ENCODE data around the gene DNM1. TPM values are rescaled to one million over a fixed set of nuclear protein-coding genes. Genes with fewer than 3 reads are reported as not detected.
A peak's percentile ranks its signal among the peaks of the same experiment; 100 is the strongest.

Gene DNM1
- total and polyA plus RNA-seq, 2 experiments from 2014 or later: 36.0 to 42.0 TPM

DNA sequence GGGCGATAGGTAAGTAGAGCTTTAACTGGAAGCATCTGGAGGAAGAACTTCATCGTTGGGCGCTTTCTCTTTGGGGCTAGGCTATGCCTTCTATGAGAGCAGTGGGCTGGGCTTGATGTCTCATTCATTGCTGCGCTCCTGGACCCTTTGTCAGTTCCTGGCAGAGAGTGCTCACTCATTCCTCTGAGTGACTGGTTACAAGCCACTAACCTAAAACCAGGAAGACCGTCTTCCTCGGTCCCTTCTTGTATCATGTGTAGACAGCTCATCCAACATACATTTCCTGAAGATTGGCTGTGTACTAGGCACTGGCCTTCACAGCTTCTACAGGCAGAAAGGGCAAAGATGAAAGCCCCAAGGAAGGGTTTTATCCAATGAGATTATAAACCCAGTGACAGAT, 79.3 kb downstream of the DNM1 start (continued):
- TF ChIP-seq, protein P1, sequence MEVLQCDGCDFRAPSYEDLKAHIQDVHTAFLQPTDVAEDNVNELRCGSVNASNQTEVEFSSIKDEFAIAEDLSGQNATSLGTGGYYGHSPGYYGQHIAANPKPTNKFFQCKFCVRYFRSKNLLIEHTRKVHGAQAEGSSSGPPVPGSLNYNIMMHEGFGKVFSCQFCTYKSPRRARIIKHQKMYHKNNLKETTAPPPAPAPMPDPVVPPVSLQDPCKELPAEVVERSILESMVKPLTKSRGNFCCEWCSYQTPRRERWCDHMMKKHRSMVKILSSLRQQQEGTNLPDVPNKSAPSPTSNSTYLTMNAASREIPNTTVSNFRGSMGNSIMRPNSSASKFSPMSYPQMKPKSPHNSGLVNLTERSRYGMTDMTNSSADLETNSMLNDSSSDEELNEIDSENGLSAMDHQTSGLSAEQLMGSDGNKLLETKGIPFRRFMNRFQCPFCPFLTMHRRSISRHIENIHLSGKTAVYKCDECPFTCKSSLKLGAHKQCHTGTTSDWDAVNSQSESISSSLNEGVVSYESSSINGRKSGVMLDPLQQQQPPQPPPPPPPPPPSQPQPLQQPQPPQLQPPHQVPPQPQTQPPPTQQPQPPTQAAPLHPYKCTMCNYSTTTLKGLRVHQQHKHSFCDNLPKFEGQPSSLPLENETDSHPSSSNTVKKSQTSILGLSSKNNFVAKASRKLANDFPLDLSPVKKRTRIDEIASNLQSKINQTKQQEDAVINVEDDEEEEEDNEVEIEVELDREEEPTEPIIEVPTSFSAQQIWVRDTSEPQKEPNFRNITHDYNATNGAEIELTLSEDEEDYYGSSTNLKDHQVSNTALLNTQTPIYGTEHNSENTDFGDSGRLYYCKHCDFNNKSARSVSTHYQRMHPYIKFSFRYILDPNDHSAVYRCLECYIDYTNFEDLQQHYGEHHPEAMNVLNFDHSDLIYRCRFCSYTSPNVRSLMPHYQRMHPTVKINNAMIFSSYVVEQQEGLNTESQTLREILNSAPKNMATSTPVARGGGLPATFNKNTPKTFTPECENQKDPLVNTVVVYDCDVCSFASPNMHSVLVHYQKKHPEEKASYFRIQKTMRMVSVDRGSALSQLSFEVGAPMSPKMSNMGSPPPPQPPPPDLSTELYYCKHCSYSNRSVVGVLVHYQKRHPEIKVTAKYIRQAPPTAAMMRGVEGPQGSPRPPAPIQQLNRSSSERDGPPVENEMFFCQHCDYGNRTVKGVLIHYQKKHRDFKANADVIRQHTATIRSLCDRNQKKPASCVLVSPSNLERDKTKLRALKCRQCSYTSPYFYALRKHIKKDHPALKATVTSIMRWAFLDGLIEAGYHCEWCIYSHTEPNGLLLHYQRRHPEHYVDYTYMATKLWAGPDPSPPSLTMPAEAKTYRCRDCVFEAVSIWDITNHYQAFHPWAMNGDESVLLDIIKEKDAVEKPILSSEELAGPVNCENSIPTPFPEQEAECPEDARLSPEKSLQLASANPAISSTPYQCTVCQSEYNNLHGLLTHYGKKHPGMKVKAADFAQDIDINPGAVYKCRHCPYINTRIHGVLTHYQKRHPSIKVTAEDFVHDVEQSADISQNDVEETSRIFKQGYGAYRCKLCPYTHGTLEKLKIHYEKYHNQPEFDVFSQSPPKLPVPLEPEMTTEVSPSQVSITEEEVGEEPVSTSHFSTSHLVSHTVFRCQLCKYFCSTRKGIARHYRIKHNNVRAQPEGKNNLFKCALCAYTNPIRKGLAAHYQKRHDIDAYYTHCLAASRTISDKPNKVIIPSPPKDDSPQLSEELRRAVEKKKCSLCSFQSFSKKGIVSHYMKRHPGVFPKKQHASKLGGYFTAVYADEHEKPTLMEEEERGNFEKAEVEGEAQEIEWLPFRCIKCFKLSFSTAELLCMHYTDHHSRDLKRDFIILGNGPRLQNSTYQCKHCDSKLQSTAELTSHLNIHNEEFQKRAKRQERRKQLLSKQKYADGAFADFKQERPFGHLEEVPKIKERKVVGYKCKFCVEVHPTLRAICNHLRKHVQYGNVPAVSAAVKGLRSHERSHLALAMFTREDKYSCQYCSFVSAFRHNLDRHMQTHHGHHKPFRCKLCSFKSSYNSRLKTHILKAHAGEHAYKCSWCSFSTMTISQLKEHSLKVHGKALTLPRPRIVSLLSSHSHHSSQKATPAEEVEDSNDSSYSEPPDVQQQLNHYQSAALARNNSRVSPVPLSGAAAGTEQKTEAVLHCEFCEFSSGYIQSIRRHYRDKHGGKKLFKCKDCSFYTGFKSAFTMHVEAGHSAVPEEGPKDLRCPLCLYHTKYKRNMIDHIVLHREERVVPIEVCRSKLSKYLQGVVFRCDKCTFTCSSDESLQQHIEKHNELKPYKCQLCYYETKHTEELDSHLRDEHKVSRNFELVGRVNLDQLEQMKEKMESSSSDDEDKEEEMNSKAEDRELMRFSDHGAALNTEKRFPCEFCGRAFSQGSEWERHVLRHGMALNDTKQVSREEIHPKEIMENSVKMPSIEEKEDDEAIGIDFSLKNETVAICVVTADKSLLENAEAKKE (CRISPR knock-in tag; IDR thresholded peaks at IDR 0.05): no peak
- TF ChIP-seq POLR2AphosphoS5 (IDR thresholded peaks at IDR 0.05; ENCODE audit: low read depth) (no peak), ZNF331 (CRISPR knock-in tag; IDR thresholded peaks at IDR 0.05; ENCODE audit: low read depth) (no peak), EZH2 (IDR thresholded peaks at IDR 0.05; ENCODE audit: low read depth, unreplicated experiment) (no peak), ZNF114 (CRISPR knock-in tag; IDR thresholded peaks at IDR 0.05) (no peak), CREB1 (CRISPR knock-in tag; IDR thresholded peaks at IDR 0.05; ENCODE audit: low read depth) (no peak)

DNA sequence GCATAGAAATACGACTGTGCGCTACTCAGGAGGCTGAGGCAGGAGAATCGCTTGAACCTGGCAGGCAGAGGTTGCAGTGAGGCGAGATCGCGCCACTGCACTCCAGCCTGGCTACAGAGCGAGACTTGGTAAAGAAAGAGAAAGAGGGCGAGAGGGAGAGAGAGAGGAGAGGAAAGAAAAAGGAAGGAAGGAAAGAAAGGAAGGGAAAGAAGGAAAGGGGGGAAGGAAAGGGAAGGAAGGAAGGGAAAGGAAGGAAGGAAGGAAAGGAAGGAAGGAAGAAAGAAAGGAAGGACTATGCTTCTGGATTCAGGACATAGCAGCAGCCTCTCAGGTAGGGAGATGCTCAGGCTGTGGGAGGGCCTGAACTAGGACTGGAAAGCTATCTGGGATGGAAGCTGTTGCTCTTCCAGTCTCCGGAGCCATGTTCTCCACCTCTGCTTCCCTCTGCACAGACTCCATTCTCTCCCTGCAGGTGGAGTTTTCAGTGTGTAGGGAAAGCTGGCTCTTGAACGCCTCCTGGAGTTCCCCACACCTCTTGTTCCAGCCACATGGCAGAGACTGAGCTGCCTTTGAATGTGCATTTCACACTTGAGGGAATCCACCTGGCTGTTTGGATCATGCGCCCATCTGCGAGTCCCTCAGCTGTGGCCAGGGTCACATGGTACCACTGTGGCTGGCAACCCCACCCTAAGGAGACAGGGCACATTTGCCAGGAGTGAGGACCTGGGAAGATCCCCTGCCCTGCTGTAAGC, 82.0 kb downstream of the DNM1 start:
- Mint-ChIP-seq H3K36me3 (ENCODE audit: low read depth) (peaks cover 17% of the 10 kb centered on the region), H3K9me3 (no peaks in the 10 kb centered on the region; the same call in 2 of the 3 replicates), H3K27ac (no peak overlapping the region), H3K4me3 (no peak overlapping the region), H3K4me1 (no peaks in the 10 kb centered on the region), H3K27me3 (ENCODE audit: insufficient read depth, low read depth, poor library complexity) (peaks cover 1% of the 10 kb centered on the region)
- H3K4me3 ChIP-seq: no peak overlapping the region
- H3K4me2 ChIP-seq: no peak overlapping the region
- no peak overlapping the region for H2AFZ ChIP-seq
- no peaks in the 10 kb centered on the region for H3K4me1 ChIP-seq (ENCODE audit: insufficient read depth)
- H3F3A ChIP-seq (replicated peaks; ENCODE audit: low read depth): no peaks in the 10 kb centered on the region
- ATAC-seq (no peak), DNase-seq (ENCODE audit: low spot score) (no peak)
- no peaks in the 10 kb centered on the region for H3K9me2 ChIP-seq (ENCODE audit: insufficient read depth)
- no peak overlapping the region for H3K27ac ChIP-seq (ENCODE audit: low read depth)
- H3K79me2 ChIP-seq (replicated peaks; ENCODE audit: insufficient read depth): no peaks in the 10 kb centered on the region
- no peaks in the 10 kb centered on the region; the same call in 1 of the 2 replicates for H4K20me1 ChIP-seq (replicated peaks; ENCODE audit: insufficient read depth)
- H3K36me3 ChIP-seq (ENCODE audit: insufficient read depth): no peaks in the 10 kb centered on the region
- H3K27me3 ChIP-seq (ENCODE audit: insufficient read depth): no peaks in the 10 kb centered on the region
- TF ChIP-seq, protein P2, sequence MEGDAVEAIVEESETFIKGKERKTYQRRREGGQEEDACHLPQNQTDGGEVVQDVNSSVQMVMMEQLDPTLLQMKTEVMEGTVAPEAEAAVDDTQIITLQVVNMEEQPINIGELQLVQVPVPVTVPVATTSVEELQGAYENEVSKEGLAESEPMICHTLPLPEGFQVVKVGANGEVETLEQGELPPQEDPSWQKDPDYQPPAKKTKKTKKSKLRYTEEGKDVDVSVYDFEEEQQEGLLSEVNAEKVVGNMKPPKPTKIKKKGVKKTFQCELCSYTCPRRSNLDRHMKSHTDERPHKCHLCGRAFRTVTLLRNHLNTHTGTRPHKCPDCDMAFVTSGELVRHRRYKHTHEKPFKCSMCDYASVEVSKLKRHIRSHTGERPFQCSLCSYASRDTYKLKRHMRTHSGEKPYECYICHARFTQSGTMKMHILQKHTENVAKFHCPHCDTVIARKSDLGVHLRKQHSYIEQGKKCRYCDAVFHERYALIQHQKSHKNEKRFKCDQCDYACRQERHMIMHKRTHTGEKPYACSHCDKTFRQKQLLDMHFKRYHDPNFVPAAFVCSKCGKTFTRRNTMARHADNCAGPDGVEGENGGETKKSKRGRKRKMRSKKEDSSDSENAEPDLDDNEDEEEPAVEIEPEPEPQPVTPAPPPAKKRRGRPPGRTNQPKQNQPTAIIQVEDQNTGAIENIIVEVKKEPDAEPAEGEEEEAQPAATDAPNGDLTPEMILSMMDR (conservative IDR thresholded peaks at IDR 0.05; ENCODE audit: low read depth in 2 of 2): peak in 1 of 2 experiments; percentile 19; a peak in 1 of 4 replicates
- TF ChIP-seq JUNB (IDR thresholded peaks at IDR 0.05; ENCODE audit: unreplicated experiment) (no peak), POLR2AphosphoS5 (IDR thresholded peaks at IDR 0.05; ENCODE audit: low read depth) (no peak)

Measured in GM23338 (cell line).